Lower leg skin (tissue), 3 donors: Measurements from ENCODE around the gene KRT1.

Experiments
- CTCF ChIP-seq, 3 donors: fragments of 450-650 bp; IDR thresholded peaks; one replicate each; pipeline ENCODE4 v1.5.1; 2016; ENCODE audit warnings: antibody characterized with exemption in 3 of 3, mild to moderate bottlenecking in 3 of 3, moderate library complexity in 2 of 3
- POLR2A ChIP-seq, 2 donors: fragments of 450-650 bp; IDR thresholded peaks; one replicate each; pipeline ENCODE4 v1.6.1; 2016 to 2017; ENCODE audit warnings: antibody characterized with exemption in 2 of 2, mild to moderate bottlenecking in 1 of 2, moderate library complexity in 1 of 2

GRCh38 chr12:52643233-52644077, 36.8 kb downstream of the KRT1 start:
- TF ChIP-seq CTCF (IDR thresholded peaks at IDR 0.05) (no peak), POLR2A (IDR thresholded peaks at IDR 0.05) (no peak)
